CD1c-positive myeloid dendritic cell (primary cell): ENCODE results near the gene KMT2C.
"Not testable (repeated sequence)": the region's sequence is repeated elsewhere in the genome, so short reads cannot be mapped to it uniquely, and the experiment has no call there.

Source experiments
- DNase-seq: peaks from one replicate; pipeline ENCODE4 v3.0.0-alpha.2; 2016; ENCODE audit errors: extremely low spot score

KMT2C gene

GRCh38 chr7:152362128-152362926 lies 73.5 kb downstream of the KMT2C start:
- DNase-seq, result no peak

DNA sequence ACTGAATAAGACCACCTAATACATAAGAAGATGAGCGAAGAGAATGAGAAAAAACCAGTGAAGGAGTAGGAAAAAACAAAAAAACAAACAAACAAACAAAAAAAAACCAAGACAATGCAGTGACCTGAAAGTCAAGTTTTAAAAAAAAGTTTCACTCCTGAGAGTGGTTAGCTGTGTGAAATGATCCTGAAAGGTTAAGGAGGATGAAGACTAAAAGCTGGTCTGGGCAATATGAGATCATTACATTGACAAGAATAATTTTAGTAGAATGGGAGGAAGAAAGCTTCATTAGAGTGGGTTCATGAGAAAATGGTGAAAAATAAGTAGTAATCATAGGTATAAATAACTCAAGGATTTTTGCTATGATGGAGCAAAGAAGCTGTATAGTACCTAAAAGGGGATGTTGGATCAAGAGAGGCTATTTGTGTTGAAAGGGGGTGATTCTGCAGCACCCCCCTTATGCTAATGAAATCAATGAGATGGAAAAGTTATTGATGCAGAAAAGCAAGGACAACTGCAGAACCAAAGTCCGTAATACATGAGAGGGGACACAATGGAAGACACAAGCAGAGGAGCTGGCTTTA lies 80.2 kb downstream of the KMT2C start:
- DNase-seq, result no peak

DNA sequence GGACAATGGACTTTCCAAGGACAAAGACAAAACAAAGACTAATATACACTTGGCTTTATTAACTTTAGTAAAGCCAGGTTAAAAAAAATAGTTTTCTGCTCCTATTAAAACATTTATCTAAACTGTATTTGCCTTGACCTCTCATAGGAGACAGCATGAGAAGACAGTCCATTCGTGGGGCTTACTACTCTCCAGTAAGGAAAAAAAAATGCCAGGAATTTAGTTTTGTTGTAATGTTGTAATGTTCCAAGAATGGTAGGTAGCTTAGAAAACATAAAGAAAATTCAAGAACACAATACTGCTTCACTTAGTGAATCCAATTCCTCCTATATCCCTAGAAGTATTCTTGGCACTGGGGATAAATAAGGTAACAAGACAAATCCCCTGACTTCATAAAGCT lies 81.7 kb downstream of the KMT2C start:
- DNase-seq, result no peak

DNA sequence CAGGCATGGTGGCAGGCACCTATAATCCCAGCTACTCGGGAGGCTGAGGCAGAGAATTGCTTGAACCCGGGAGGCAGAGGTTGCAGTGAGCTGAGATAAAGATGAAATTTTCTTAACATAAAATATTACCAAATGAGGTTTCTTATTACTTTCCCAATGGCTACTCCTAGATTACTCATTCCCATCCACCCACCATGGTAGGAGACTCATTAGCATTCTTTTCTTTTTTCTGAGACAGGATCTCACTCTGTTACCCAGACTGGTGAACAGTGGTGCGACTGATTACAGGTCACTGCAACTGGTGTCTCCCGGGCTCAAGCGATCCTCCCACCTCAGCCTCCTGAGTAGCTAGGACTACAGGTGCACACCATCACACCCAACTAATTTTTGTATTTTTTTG lies 82.5 kb downstream of the KMT2C start:
- DNase-seq, result not testable (repeated sequence)

- DNase-seq, result not testable (repeated sequence)
Observed at GRCh38 chr7:152351747-152352146, 84.1 kb downstream of the KMT2C start.

DNA sequence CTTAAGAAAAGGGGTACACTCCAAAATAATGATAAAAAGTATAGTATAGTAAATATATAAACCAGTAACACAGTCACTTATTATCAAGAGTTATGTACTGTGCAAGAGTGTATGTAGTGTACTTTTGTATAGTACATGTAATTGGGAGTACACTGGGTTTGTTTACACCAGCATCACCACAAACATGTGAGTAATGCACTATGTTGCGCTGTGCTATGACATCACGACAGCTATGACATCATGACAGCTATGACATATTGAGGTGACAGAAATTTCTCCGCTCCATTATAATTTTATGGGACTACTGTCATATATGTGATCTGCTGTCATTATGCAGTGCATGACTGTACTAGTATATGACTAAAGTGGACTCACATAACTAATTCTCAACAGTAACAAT lies 84.6 kb downstream of the KMT2C start:
- DNase-seq, result no peak

- no peak for DNase-seq
Observed at GRCh38 chr7:152347888-152348287, 87.9 kb downstream of the KMT2C start.

- DNase-seq, result no peak
Observed at GRCh38 chr7:152344253-152344652, 91.5 kb downstream of the KMT2C start.

GRCh38 chr7:152342796-152343195 lies 93.0 kb downstream of the KMT2C start:
- DNase-seq, result no peak

DNA sequence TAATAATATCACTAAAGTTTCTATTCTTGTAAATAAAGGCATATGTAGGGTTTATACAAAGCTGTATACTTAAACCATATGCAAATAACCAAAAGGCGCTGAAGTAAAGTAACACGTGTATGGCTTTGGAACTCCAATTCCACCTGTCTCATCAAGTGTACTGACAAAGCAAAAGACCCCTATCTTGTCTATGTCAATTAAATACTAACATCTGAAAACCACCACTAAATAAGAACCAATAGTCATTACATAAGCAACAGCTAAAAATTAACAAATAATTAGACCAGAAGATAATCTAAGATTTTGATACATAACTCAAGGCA lies 93.9 kb downstream of the KMT2C start:
- DNase-seq, result no peak

DNA sequence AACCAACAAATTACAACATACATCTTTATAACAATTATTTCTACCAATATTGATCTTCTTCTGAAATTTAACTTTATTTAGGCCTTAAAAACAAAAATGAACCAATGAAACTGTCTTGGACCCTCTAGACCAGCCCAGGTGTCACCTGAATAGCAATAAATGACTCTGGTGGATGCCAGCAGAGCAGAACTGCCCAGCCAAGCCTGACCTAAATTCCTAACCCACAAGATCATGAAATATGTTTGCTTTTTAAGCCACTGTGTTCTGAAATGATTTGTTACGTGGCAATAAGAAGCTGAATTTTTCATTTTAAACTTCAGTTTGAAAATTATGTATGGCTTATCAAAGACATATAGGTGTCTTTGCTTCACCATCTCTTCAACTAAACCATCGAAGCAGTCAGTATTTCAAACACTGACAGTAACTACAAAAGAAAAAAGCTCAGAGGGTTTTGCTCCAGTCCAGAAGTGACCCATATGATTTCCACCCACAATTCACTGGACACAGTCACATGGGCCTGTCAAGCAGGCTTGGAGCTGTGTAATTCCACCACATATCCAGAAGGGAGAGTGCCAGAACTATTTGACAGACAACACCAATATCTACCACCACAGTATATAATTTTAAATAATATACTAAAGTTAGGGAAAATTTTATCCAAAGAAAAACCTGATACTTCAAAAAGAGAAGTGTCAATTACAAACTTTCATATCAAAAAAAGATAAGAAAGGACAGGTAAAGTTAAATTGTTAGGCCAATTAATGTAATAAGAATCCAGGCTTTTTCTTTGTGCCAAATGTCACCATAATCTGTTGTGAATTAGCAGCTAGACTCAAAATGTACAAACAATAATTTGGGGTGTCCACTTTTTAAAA lies 94.5 kb downstream of the KMT2C start:
- DNase-seq, result peak; percentile 50

- DNase-seq, result no peak
Observed at GRCh38 chr7:152340161-152340560, 95.6 kb downstream of the KMT2C start.

GRCh38 chr7:152338561-152338960 lies 97.2 kb downstream of the KMT2C start:
- no peak for DNase-seq

- peak; percentile 46 for DNase-seq
Observed at GRCh38 chr7:152336754-152337368, 98.9 kb downstream of the KMT2C start.

DNA sequence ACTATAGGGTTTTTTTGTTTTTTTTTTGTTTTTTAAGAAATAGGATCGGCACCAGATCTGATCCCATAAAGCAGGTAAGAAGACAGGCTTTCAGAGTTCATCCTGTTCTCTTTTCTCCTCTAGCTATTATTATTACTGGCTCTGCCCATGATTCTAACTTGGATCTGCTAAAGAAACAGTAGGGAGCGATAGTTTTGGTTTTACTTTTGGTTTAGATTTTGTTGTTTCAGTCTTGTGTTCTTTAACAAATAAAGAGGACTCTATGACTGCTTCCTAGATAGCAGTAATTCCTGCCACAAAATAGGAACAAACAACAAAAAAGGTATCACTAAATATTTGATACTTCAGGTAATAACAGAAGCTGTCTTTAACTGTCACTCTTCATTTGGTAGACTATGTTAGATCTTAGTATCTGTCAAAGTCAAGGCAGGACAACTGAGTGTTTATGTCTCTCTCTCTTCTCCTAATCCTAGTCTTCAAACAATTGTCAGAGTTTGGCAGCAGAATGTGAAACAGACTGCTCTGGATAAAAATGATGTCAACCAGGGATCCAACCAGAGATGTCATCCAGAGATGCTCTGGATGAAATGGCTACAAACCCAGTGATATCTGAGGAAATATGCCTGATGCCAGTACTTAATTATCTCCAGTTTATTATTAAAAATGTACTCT lies 99.8 kb downstream of the KMT2C start:
- no peak for DNase-seq

- no peak for DNase-seq
Observed at GRCh38 chr7:152333134-152333533, 102.7 kb downstream of the KMT2C start.

- DNase-seq, result no peak
Observed at GRCh38 chr7:152330827-152331226, 105.0 kb downstream of the KMT2C start.

GRCh38 chr7:152329469-152329868 lies 106.3 kb downstream of the KMT2C start:
- no peak for DNase-seq

- DNase-seq, result no peak
Observed at GRCh38 chr7:152328234-152328633, 107.6 kb downstream of the KMT2C start.

DNA sequence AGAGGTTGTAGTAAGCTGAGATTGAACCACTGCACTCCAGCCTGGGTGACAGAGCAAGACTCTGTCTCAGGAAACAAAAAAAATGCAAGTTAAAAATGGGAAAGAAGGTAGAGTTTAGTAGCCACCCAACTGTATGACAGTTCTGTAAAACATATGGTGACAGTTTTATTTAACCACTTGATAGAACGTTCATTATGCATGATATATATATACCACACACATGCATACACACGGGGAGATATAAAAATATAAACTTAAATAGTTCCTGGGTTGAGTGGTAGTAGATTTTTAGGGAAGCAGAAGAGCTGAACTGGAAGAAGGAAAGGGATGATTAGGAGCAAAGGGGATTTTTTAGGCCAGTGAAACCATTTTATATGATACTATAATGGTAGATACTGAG lies 120.0 kb downstream of the KMT2C start:
- DNase-seq, result no peak

- peak; percentile 73 for DNase-seq
Observed at GRCh38 chr7:152313831-152314604, 121.8 kb downstream of the KMT2C start.
